NAMALWA (cell line): Measurements from ENCODE around the gene PPFIA1.

Experiments
- DNase-seq: peaks from one replicate; pipeline ENCODE4 v3.0.0-alpha.2; 2015; ENCODE audit warnings: low spot score

PPFIA1 gene

GRCh38 chr11:70433526-70433925, 163.0 kb downstream of the PPFIA1 start:
- no peak for DNase-seq
